Aorta (tissue), 5 donors: ENCODE results near the gene TBCD. TPM values are rescaled to one million over a fixed set of nuclear protein-coding genes. Genes with fewer than 3 reads are reported as not detected.

Experiments used
- ATAC-seq: fragments of 200-7000 bp; cut with Tn5 transposase; one replicate; pipeline ENCODE4 v1.9.1; 2022; ENCODE audit warnings: moderate library complexity; ENCODE audit not compliant: low FRiP score
- DNase-seq, 2 donors: peaks; one replicate each; pipeline ENCODE4 v3.0.0-alpha.2; 2020
- H3K27ac ChIP-seq, 2 donors: one replicate each; pipeline ENCODE4 v1.5.1; 2013; ENCODE audit warnings: low read length in 2 of 2, mild to moderate bottlenecking in 2 of 2, moderate library complexity in 2 of 2, control low read depth in 1 of 2, inconsistent platforms in 1 of 2, low read depth in 1 of 2
- H3K27me3 ChIP-seq, 2 donors: one replicate each; pipeline ENCODE4 v1.6.1; 2013; ENCODE audit warnings: control low read depth in 1 of 2, low read length in 1 of 2, mild to moderate bottlenecking in 1 of 2, moderate library complexity in 1 of 2; ENCODE audit not compliant: insufficient read depth in 2 of 2, control insufficient read depth in 1 of 2
- H3K36me3 ChIP-seq, 2 donors: one replicate each; pipeline ENCODE4 v1.6.1; 2013; ENCODE audit warnings: control low read depth in 1 of 2, low read length in 1 of 2, mild to moderate bottlenecking in 1 of 2; ENCODE audit not compliant: insufficient read depth in 2 of 2, control insufficient read depth in 1 of 2
- H3K4me1 ChIP-seq, 2 donors: one replicate each; pipeline ENCODE4 v1.6.1; 2013; ENCODE audit warnings: low read length in 2 of 2, control low read depth in 1 of 2, mild to moderate bottlenecking in 1 of 2, moderate library complexity in 1 of 2; ENCODE audit not compliant: insufficient read depth in 2 of 2, control insufficient read depth in 1 of 2
- H3K4me3 ChIP-seq, 2 donors: one replicate each; pipeline ENCODE4 v1.5.1; 2013; ENCODE audit warnings: low read length in 2 of 2, control low read depth in 1 of 2, mild to moderate bottlenecking in 1 of 2
- H3K9me3 ChIP-seq: one replicate; pipeline ENCODE4 v1.6.1; 2013; ENCODE audit warnings: mild to moderate bottlenecking, low read length; ENCODE audit not compliant: control insufficient read depth
- WGBS, 2 donors: extraction: QIAGEN DNeasy Blood & Tissue Kit; methylation state at CpG; one replicate each; pipeline ENCODE4 v1.1.7; 2013; 5-methylcytosine and 5-hydroxymethylcytosine counted together
- intact Hi-C, 2 donors: fragments of 100-400 bp; cut with DNase I; formaldehyde crosslinking; loops; one replicate each; pipeline versions ENCODE4 v1.14.2 to v1.15.0; 2022
- polyA plus RNA-seq, 2 donors: library from polyadenylated mRNA; stranded (reverse); fragments of 200-250 nt; gene quantifications; one replicate each; pipeline ENCODE4 v1.2.3, GENCODE V29; 2013
- total RNA-seq, 2 donors: library from RNA; stranded (reverse); fragmentation: NEBNext Ultra II Directional; extraction: Animal tissue kit (Norgen Biotek cat#: 25700); gene quantifications; one replicate each; pipeline ENCODE4 v1.2.1, GENCODE V29; 2021
- donor health status: healthy with polysubstance abuse.
- donor health status: Bipolar disorder and iron deficiency.
- donor health status: DM: no; HTN: no; CAD: no.
- donor health status: DM: no; HTN: no; CAD: no.
- donor health status: DM: yes; HTN: yes; CAD: no.

Gene TBCD
- total and polyA plus RNA-seq, 4 donors: 20.0 to 182 (median 111) TPM

DNA sequence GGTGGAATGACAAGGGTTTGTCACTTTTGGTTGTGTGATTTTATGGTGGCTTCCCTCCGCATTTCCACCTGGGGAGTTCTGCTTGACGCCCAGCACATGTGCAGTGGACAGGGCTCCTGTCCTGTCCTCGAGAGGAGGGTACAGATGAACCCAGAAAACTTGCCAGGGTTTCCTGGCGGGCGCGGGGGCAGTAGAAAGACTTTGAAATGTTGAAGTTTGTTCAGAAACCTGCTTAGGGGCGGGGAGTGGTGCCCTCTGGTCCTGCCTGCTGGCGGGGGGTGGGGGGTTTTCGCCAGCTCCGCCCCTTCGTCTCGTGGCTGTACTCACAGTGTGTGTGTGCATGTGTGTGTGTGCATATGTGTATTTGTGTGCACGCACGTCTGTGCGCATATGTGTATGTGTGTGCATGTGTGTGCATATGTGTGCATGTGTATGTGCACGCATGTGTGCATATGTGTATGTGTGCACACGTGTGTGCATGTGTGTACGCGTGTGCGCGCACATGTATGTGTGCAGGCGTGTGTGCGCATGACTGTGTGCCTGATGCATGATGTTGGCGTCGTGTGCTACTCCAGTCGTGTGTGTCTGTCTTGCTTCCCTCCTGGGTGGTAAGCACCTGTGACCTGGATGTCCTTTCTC, 28.6 kb upstream of the TBCD start:
- Histone ChIP-seq H3K4me3 (no peak overlapping the region), H3K27ac (no peak overlapping the region), H3K36me3 (peaks cover 0 to 4% of the 10 kb centered on the region in 2 donors), H3K4me1 (no peaks in the 10 kb centered on the region), H3K27me3 (no peaks in the 10 kb centered on the region), H3K9me3 (no peaks in the 10 kb centered on the region)
- WGBS, 2 donors: 85 to 90% methylated on average over 26 of the region's 26 CpGs
- DNase-seq: no peak
- intact Hi-C loops: no loop called here
- ATAC-seq: no peak

DNA sequence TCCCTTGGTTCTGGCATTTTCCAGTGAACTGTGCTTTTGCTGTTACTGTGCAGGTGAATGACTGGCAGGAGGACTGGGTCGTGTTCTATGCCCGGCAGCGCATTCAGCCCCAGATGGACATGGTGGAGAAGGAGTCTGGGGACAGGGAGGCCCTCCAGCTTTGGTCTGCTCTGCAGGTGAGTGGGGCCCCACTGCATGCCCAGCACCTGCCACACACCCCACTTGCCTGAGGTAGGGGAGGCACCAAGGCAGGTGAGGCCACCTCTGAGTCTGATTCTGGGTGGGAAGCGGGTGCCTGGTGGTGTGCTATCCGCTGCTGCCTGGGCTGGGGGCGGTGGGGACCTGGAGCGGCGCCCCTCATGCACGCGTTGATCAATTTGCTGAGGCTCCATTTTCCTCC, 25.4 kb upstream of the TBCD start:
- Histone ChIP-seq H3K36me3 (peaks cover 0 to 4% of the 10 kb centered on the region in 2 donors), H3K27ac (no peak overlapping the region), H3K27me3 (no peaks in the 10 kb centered on the region), H3K4me3 (no peak overlapping the region), H3K9me3 (no peaks in the 10 kb centered on the region), H3K4me1 (no peaks in the 10 kb centered on the region)
- intact Hi-C loops: no loop called here
- 98% methylated on average over 10 of the region's 10 CpGs for WGBS, 2 donors
- DNase-seq (no peak), ATAC-seq (no peak)

DNA sequence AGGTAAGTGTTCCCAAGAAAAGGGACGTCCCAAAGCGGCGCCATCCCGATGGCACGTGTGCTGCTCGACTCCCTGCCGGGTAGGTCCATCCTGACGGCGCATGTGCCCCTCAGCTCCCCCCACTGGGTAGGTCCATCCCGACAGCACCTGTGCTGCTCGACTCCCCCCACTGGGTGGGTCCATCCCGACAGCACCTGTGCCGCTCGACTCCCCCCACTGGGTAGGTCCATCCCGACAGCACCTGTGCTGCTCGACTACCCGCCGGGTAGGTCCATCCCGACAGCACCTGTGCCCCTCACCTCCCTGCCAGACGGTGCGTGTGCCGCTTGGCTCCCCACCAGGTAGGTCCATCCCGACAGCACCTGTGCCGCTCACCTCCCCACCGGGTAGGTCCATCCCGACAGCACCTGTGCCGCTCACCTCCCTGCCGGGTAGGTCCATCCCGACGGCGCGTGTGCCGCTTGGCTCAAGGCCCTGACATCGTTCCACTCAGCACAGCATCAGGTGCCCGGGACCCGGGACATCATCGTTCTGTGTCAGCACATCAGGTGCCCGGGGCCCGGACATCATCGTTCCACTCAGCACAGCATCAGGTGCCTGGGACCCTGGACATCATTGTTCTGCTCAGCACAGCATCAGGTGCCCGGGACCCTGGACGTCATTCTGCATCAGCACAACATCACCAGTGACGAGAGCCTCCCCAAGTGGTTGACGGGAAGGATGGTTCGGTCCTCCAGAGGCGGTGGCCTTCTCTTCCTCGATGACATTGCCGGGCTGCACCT, 22.2 kb upstream of the TBCD start:
- intact Hi-C loops: no loop called here
- ATAC-seq (peak; percentile 23), DNase-seq (no peak)
- H3K9me3 ChIP-seq: no peaks in the 10 kb centered on the region
- no peak overlapping the region for H3K4me3 ChIP-seq
- WGBS, 2 donors: 88% methylated on average over 48 of the region's 48 CpGs
- H3K36me3 ChIP-seq: peaks cover 0 to 4% of the 10 kb centered on the region in 2 donors
- H3K27me3 ChIP-seq: no peaks in the 10 kb centered on the region
- no peak overlapping the region for H3K27ac ChIP-seq
- H3K4me1 ChIP-seq: no peaks in the 10 kb centered on the region

DNA sequence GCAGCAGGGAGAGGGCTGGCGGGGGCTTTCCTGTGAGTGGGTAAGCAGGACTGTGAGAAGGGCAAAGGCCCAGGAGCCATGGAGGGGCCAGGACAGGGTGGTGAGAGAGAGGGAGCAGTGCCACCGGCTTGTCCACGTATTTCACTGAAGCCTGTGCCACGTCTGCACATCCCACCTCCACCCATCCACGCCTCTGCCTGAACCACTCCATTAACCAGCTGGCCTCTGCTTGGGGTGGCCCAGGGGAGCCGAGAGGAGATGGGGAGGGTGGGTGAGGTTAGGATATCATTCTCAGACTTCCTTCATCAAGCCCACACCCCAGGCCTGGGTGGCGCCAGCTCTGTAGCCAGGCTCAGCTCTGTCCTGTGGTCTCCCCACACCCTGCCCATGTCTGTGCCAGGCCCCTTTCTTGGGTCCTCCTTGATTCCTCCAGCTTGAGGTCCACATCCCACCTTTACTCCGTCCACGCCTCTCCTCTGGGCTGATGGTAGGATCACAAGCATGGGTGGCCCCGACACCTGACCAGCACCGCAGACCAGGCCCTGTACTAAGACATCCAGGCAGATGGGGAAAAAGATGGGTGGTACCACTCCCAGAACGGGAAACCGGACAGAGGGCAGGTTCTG, 19.6 kb upstream of the TBCD start:
- DNase-seq (no peak), ATAC-seq (no peak)
- Histone ChIP-seq H3K36me3 (peaks cover 0 to 3% of the 10 kb centered on the region in 2 donors), H3K4me3 (no peak overlapping the region), H3K27me3 (no peaks in the 10 kb centered on the region), H3K9me3 (no peaks in the 10 kb centered on the region), H3K4me1 (no peaks in the 10 kb centered on the region), H3K27ac (no peak overlapping the region)
- 91 to 95% methylated on average over 13 of the region's 13 CpGs for WGBS, 2 donors
- intact Hi-C loops: no loop called here

DNA sequence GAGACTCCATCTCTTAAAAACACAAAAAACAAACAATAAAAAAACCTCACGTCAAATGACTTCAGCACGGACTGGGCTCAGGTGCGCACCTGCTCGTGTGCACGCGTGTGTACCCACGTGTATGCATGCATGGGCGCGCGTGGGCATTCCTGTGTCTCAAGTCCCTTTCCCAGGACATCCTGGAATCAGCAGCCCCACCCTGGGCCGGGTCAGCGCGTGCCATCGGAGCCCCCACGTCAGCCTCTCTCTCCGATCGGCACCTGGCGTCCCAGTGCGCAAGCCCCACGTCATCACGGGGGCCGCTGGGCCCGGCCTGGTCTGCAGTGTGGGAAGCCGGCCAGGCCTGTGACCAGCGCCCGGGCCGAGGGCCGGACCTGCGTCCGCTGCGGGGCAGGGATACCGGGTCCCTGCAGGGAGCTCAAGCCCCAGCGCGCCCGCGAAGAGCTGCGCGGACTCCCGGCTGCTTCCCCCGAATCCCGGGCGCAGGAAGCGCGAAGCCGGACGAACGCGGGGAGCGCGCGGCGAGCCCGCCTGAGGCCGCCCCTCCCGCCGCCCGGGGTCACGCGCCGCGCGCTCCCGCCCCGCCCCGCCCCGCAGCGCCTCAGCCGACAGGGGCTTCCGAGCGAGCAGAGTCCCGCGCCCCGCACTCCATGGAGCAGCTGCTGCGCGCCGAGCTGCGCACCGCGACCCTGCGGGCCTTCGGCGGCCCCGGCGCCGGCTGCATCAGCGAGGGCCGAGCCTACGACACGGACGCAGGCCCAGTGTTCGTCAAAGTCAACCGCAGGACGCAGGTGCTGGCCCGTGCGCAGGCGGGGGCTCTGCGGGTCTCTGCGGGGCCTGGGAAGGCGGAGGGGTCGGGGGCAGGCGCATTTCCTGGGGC, 16.6 kb upstream of the TBCD start, which contains the start of gene FN3K:
Gene FN3K (plus strand): TSS at position 629 of the 880 bp plus-strand sequence. CDS start 22 bp downstream, at position 651.
- DNase-seq: peak; percentile 77 to 88
- 2 to 3% methylated on average over 83 to 101 of the region's 101 CpGs for WGBS, 2 donors
- H3K36me3 ChIP-seq: no peaks in the 10 kb centered on the region
- H3K27me3 ChIP-seq: no peaks in the 10 kb centered on the region
- H3K27ac ChIP-seq: peak within 1 kb of the TSS in 1 of 2 donors; percentile 62
- H3K4me3 ChIP-seq: peak within 1 kb of the TSS; percentile 74 to 92
- intact Hi-C loops: loop anchor here in 1 of 2 donors (2.0 kb wide), 1 partner anchor 16 kb away; no protein-coding TSS in a partner anchor
- peak; percentile 78 for ATAC-seq
- H3K9me3 ChIP-seq: no peaks in the 10 kb centered on the region
- no peaks in the 10 kb centered on the region for H3K4me1 ChIP-seq

DNA sequence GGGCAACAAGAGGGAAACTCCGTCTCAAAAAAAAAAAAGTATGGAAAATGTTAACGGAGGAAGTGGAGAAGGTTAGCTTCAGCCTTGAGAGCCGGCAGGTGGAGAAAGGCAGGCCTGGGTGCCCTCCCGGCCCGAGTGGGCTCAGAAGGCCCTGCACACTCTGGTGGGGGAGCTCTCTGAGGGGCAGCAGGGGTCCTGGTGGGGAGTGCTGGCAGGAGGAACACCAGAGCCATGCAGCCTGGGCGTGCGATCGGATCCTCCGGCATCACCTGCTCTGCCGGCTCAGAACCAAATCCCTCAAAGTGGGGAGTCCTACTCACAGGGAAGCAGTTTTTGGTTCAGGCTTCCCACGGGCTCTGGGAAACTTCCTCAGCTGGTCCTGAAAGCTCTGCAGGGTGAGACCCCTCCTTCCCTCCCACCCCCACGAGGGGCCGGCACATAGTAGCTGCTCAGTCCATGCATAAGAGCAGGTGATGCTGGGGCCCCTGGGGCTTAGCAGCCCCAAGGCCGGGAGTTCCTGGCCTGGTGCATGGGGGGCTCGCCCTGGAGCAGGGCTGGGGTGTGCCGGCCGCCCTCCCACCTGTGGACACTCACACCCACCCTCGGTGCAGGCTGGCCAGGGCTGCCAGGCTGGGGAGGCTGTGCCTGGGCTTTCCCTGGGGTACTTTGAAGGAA, 15.2 kb upstream of the TBCD start:
- peaks cover 0 to 2% of the 10 kb centered on the region in 2 donors for H3K36me3 ChIP-seq
- intact Hi-C loops: loop anchor here in 1 of 2 donors (2.0 kb wide), 1 partner anchor 14 kb away; no protein-coding TSS in a partner anchor
- H3K27ac ChIP-seq: no peak overlapping the region
- no peaks in the 10 kb centered on the region for H3K27me3 ChIP-seq
- H3K4me1 ChIP-seq: no peaks in the 10 kb centered on the region
- no peaks in the 10 kb centered on the region for H3K9me3 ChIP-seq
- DNase-seq (no peak), ATAC-seq (peak; percentile 43)
- H3K4me3 ChIP-seq: no peak overlapping the region
- 86 to 87% methylated on average over 18 of the region's 18 CpGs for WGBS, 2 donors

DNA sequence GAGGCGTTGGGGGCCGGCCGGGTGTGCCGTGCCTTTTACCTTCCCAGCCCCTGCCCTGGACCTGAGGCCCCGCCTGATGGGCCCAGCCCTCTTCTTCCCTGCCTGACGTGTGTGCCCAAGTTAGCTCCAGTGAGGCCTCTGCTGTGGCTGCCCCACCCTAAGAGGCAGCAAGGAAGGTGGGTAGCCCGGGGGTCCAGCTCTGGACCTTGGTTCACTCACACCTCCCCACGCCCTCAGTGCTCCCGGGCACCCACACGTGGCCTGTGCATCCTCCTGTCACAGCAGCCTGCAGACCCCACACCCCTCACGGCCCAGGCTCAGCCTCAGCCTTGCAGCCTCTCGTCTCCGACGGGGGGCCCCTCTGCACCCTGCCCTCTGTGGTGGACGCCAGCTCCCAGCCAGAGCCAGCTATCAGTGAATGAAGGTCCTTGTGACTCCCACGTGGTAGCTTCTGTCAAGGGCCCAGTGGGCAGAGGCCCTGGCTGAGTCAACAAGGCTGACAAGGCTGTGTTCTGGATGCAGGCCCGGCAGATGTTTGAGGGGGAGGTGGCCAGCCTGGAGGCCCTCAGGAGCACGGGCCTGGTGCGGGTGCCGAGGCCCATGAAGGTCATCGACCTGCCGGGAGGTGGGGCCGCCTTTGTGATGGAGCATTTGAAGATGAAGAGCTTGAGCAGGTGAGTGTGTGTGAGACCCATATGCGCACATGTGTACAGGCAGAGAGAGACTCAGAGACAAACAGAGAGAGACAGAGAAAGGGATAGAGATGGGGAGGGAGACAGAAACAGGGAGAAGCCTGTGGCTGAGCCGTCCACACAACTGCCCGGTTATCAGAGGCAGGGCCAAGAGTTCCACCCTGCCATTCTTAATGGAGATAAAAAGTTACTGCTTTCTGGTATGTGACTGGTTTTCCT, 13.6 kb upstream of the TBCD start:
- DNase-seq (peak in 1 of 2 donors; percentile 42), ATAC-seq (no peak)
- Histone ChIP-seq H3K27me3 (no peaks in the 10 kb centered on the region), H3K4me3 (no peak overlapping the region), H3K4me1 (no peaks in the 10 kb centered on the region), H3K27ac (no peak overlapping the region), H3K36me3 (peaks cover 0 to 2% of the 10 kb centered on the region in 2 donors), H3K9me3 (no peaks in the 10 kb centered on the region)
- intact Hi-C loops: loop anchor here in 1 of 2 donors (2.0 kb wide), 1 partner anchor 13 kb away; no protein-coding TSS in a partner anchor
- 78 to 82% methylated on average over 26 of the region's 26 CpGs for WGBS, 2 donors
